MCF 10A (cell line): Measurements from ENCODE around the gene SMOC2. TPM values are rescaled to one million over a fixed set of nuclear protein-coding genes. Genes with fewer than 3 reads are reported as not detected.

Source experiments
- BruUV-seq: library from RNA; stranded (reverse); fragments of 400-500 nt; replicated peaks from 2 replicates; lab custom pipeline; 2021; lab: Mats Ljungman, UMichigan
- CTCF ChIA-PET: fragments of 300-600 bp; sonication (Branson Sonifier 250); formaldehyde crosslinking; extraction: SDS; loops from one replicate; lab custom pipeline; 2021; ENCODE audit warnings: antibody characterized with exemption, inconsistent platforms; lab: Yijun Ruan, JAX
- POLR2A ChIA-PET: fragments of 300-600, 350-650 bp; sonication (Branson Sonifier 250); formaldehyde crosslinking; extraction: SDS; loops from one replicate; lab custom pipeline; 2020; ENCODE audit warnings: antibody characterized with exemption, inconsistent platforms; lab: Yijun Ruan, JAX
- DNase-seq: peaks from one replicate; pipeline ENCODE4 v3.0.0-alpha.2; 2018; ENCODE audit not compliant: unreplicated experiment
- H3K27ac Mint-ChIP-seq: one replicate; pipeline ENCODE4 v1.8.0; 2022; ENCODE audit warnings: mild to moderate bottlenecking, low read depth, mixed read lengths; ENCODE audit not compliant: unreplicated experiment
- H3K27me3 Mint-ChIP-seq: one replicate; pipeline ENCODE4 v1.8.0; 2022; ENCODE audit warnings: mixed read lengths; ENCODE audit not compliant: insufficient read depth, unreplicated experiment
- H3K36me3 Mint-ChIP-seq: one replicate; pipeline ENCODE4 v1.8.0; 2022; ENCODE audit warnings: mild to moderate bottlenecking, moderate library complexity, mixed read lengths; ENCODE audit not compliant: insufficient read depth, unreplicated experiment
- H3K4me1 Mint-ChIP-seq: one replicate; pipeline ENCODE4 v1.8.0; 2022; ENCODE audit warnings: mixed read lengths; ENCODE audit not compliant: insufficient read depth, unreplicated experiment
- H3K4me3 Mint-ChIP-seq: one replicate; pipeline ENCODE4 v1.8.0; 2022; ENCODE audit warnings: mild to moderate bottlenecking, moderate library complexity, mixed read lengths; ENCODE audit not compliant: unreplicated experiment
- H3K9me3 Mint-ChIP-seq: one replicate; pipeline ENCODE4 v1.8.0; 2022; ENCODE audit warnings: mixed read lengths; ENCODE audit not compliant: unreplicated experiment
- CTCF ChIP-seq: fragments of 200-600 bp; IDR thresholded peaks from one replicate; pipeline ENCODE4 v1.8.0; 2022; ENCODE audit warnings: antibody characterized with exemption, mild to moderate bottlenecking; ENCODE audit not compliant: unreplicated experiment
- intact Hi-C: fragments of 100-400 bp; cut with micrococcal nuclease; formaldehyde crosslinking; loops from 2 replicates; pipeline ENCODE4 v1.14.1; 2022
- total RNA-seq: library from RNA; stranded (reverse); gene quantifications from 2 replicates; pipeline ENCODE4 v1.2.3, GENCODE V29; 2022

Gene SMOC2
- total RNA-seq, 1 experiment from 2014 or later = not detected

GRCh38 chr6:168611691-168612090 lies 170.7 kb downstream of the SMOC2 start:
- Mint-ChIP-seq H3K27me3 (no peaks in the 10 kb centered on the region), H3K9me3 (peaks cover 8% of the 10 kb centered on the region), H3K36me3 (no peaks in the 10 kb centered on the region), H3K4me3 (no peak overlapping the region), H3K27ac (no peak overlapping the region), H3K4me1 (peaks cover 15% of the 10 kb centered on the region)
- DNase-seq = no peak
- no peak for TF ChIP-seq CTCF
- POLR2A ChIA-PET = interaction anchor here (0.6 to 0.7 kb wide), 3 partner anchors 36 to 212 kb away, joined by 3 to 5 read pairs (median 3); no protein-coding TSS in a partner anchor
- CTCF ChIA-PET = interaction anchor here (0.7 kb wide), 1 partner anchor 870 kb away, joined by 3 read pairs; no protein-coding TSS in a partner anchor
- BruUV-seq = no TSS peak
- intact Hi-C loops = no loop called here

GRCh38 chr6:168612586-168612985 lies 171.6 kb downstream of the SMOC2 start:
- ChIA-PET POLR2A (no interaction called here), CTCF (no interaction called here)
- Mint-ChIP-seq H3K27me3 (no peaks in the 10 kb centered on the region), H3K36me3 (no peaks in the 10 kb centered on the region), H3K27ac (no peak overlapping the region), H3K4me1 (peaks cover 12% of the 10 kb centered on the region), H3K9me3 (peaks cover 8% of the 10 kb centered on the region), H3K4me3 (no peak overlapping the region)
- no TSS peak for BruUV-seq
- no peak for TF ChIP-seq CTCF
- no peak for DNase-seq
- intact Hi-C loops = no loop called here

GRCh38 chr6:168615837-168616236 lies 174.9 kb downstream of the SMOC2 start:
- no peak overlapping the region for H3K27ac Mint-ChIP-seq
- TF ChIP-seq CTCF = no peak
- H3K4me3 Mint-ChIP-seq = no peak overlapping the region
- POLR2A ChIA-PET = no interaction called here
- peaks cover 8% of the 10 kb centered on the region for H3K9me3 Mint-ChIP-seq
- BruUV-seq = no TSS peak
- H3K4me1 Mint-ChIP-seq = no peaks in the 10 kb centered on the region
- H3K36me3 Mint-ChIP-seq = no peaks in the 10 kb centered on the region
- intact Hi-C loops = loop anchor here (2.0 kb wide), 2 partner anchors 99 to 245 kb away; no protein-coding TSS in a partner anchor
- CTCF ChIA-PET = interaction anchor here (0.9 to 1.5 kb wide), 3 partner anchors 20 to 270 kb away, joined by 3 to 4 read pairs (median 4); no protein-coding TSS in a partner anchor
- DNase-seq = no peak
- no peaks in the 10 kb centered on the region for H3K27me3 Mint-ChIP-seq

GRCh38 chr6:168616816-168617765 lies 176.1 kb downstream of the SMOC2 start:
- Mint-ChIP-seq H3K36me3 (no peaks in the 10 kb centered on the region), H3K9me3 (peaks cover 8% of the 10 kb centered on the region), H3K27ac (no peak overlapping the region), H3K4me1 (no peaks in the 10 kb centered on the region), H3K4me3 (no peak overlapping the region), H3K27me3 (no peaks in the 10 kb centered on the region)
- POLR2A ChIA-PET = no interaction called here
- intact Hi-C loops = loop anchor here (1.0 to 2.0 kb wide), 3 partner anchors 98 to 267 kb away; no protein-coding TSS in a partner anchor
- CTCF ChIA-PET = interaction anchor here (0.6 to 1.5 kb wide), 8 partner anchors 59 to 1339 kb away, joined by 3 to 4 read pairs (median 3); no protein-coding TSS in a partner anchor
- no TSS peak for BruUV-seq
- TF ChIP-seq CTCF = peak; percentile 44
- DNase-seq = peak; percentile 27
